GM15510 (cell line): ENCODE results near the gene LAMC3.

ENCODE experiments used
- POLR2A ChIP-seq: IDR thresholded peaks from 3 replicates; pipeline ENCODE4 v1.6.1; 2011; ENCODE audit warnings: borderline replicate concordance; ENCODE audit not compliant: insufficient read length; ENCODE audit errors: extremely low read depth

The LAMC3 gene

GRCh38 chr9:131092548-131093440 lies 83.8 kb downstream of the LAMC3 start:
- no peak for TF ChIP-seq POLR2A

DNA sequence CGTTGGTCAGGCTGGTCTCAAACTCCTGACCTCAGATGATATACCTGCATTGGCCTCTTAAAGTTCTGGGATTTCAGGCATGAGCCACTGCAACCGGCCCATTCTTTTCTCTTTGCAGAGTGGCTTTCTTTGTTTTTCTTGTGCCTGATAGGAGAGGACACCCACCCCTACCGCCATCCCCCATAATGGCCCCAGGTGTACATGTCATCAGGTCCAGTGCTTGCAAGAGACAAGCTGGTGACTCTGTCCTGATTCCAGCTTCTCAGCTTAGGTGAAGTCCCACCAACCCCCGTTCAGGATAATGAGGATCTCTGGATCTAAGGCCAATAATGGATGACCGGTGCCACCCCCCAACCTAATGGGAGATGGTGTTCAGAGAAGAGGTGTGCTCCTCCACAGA lies 85.0 kb downstream of the LAMC3 start:
- no peak for TF ChIP-seq POLR2A

GRCh38 chr9:131094622-131095021 lies 85.6 kb downstream of the LAMC3 start:
- no peak for TF ChIP-seq POLR2A

DNA sequence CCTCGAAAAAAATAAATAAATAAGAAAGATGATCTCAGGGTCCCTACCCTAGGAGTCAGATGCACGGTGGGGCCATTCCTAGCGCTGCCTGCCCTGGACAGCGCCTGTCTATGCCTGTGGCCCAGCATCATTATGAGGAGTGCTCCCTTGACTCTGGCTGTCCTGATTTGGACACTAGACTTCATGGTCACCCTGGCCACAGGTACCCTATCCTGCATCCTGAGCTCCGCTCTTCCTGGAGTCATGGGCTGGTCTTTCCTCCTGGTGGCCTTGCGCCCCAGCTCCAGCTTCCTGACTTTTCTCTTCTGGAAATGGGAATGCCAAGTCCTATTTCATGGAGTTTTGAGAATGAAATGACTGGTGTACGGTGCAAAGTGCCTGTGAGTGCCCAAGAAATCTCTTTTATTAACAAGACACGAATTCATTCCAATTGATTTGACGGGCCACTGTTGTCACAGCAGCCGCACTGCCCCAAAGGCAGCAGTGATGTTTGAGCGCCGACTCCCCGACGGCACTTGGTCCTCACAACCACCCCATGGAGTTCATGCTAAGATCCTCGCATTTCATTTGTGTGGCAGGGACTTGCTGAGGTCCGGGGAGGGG lies 86.8 kb downstream of the LAMC3 start:
- TF ChIP-seq POLR2A, result no peak

DNA sequence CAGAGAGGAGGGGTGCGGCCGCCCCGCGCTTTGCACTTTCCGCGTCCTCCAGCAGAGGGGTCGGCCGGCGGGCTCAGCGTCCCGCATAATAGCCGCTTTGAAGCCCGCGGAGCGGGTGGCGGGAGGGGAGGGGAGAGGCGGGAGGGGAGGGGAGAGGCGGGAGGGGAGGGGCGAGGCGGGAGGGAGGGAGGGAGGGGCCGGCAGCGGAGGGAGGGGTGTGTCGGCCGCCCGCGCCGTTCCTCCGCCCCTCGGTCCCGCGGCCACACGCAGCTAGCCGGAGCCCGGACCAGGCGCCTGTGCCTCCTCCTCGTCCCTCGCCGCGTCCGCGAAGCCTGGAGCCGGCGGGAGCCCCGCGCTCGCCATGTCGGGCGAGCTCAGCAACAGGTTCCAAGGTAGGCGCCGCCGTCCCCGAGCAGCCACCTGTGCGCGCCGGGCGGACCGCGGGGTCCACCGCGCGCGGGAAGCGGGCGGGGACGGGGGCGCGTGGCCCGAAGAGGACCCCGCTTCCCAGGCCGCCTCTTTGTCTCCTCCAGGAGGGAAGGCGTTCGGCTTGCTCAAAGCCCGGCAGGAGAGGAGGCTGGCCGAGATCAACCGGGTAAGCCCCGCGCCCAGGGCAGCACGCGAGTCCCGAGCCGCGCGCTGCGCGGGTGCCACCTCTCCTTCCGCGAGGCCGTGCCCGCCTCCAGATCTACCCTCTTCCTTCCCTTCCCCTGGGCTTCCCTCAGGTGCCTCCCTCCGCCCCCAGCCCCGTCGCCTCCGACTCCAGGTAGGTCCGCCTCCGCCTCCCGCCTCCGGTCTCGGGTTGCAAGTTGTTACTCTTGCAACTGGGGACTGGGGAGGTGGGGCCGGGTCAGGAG lies 87.5 kb downstream of the LAMC3 start, which contains the start of gene AIF1L:
AIF1L (plus strand) TSS at position 263 of the 857 bp plus-strand sequence; CDS start at position 362, 99 bp downstream.
- TF ChIP-seq POLR2A, result no peak

GRCh38 chr9:131097126-131097947 lies 88.4 kb downstream of the LAMC3 start:
- TF ChIP-seq POLR2A, result no peak

- no peak for TF ChIP-seq POLR2A
These were observed 88.9 kb downstream of the LAMC3 start for GRCh38 chr9:131097948-131098278.

- TF ChIP-seq POLR2A, result no peak
These were observed 89.6 kb downstream of the LAMC3 start for GRCh38 chr9:131098391-131099101.

DNA sequence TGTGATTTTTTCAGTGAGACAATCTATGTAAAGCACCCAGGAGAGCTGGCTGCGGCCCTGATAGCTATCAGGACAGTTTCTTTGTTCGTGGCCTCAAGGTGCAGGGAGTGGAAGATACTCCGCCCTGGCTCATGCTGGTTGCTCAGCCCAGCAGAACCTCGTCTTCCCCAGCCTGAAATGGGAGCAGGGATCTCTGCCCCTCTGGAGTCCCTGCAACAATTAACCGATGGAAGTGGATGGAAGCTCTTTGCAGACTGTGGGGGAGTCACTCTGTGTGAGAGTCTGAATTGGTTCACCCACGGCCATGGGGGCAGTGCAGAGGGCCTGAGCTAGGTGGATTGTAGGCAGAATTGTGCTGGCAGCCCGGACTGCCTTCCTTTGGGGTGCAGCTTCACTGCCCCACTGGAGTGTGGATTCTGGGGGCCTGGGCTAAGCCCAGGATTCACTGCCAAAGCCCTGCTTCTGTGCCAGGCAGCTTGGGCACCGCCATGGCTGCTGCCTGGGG lies 90.2 kb downstream of the LAMC3 start:
- no peak for TF ChIP-seq POLR2A

GRCh38 chr9:131100445-131100844 lies 91.5 kb downstream of the LAMC3 start:
- no peak for TF ChIP-seq POLR2A

- no peak for TF ChIP-seq POLR2A
These were observed 92.4 kb downstream of the LAMC3 start for GRCh38 chr9:131101207-131101964.

GRCh38 chr9:131103024-131103423 lies 94.0 kb downstream of the LAMC3 start:
- TF ChIP-seq POLR2A, result no peak

- TF ChIP-seq POLR2A, result no peak
These were observed 94.6 kb downstream of the LAMC3 start for GRCh38 chr9:131103535-131103934.
